ENCODE measurements around the gene TSPAN9. TPM values are rescaled to one million over a fixed set of nuclear protein-coding genes. Genes with fewer than 3 reads are reported as not detected.

The TSPAN9 gene
- total RNA-seq, 1 donor from 2014 or later, result 7.8 TPM

GRCh38 chr12:3077572-3078081 lies 448 bp downstream of the TSPAN9 start:
- no peaks in the 10 kb centered on the region for H3K9me3 Mint-ChIP-seq

DNA sequence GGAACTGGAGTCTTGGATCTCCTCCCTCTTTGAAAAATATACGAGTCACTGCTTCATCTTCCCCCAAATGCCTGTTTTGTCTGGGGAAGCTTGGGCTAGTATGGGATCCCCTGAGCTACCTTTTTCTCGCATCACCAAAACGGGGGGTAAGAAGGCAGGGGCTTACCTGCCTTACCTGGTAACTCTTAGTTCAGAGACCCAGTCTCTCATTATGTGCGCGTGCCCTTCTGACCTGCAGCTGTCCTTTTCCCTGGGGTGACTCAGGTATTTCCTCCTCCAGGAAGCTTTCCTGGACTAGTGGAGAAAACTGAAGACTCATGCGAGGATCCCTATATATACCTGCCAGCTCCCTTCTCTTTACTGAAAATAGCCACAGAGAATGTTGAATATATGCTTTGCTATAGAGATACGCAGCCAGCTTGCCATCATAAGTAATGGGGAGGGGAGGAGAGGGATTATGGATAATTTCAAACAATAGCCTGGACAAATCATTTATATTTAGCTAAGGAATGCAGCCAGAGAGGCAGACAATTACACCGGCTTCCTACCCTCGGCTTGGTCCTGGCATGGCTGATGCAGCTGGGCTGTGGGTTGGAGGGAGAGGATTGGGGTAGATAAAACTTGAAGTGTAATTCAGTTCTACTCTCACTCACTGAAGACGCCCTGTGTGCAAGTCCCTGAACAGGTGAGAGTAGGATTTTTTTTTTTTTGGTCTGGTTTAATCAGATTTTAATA lies 1.1 kb downstream of the TSPAN9 start:
- H4K20me1 ChIP-seq (ENCODE audit: low read depth), result peaks cover 4% of the 10 kb centered on the region
- no peaks in the 10 kb centered on the region for H3K9me3 Mint-ChIP-seq
- H2AFZ ChIP-seq (replicated peaks), result peak overlapping the region; percentile 2

More at GRCh38 chr12:3077572-3078081, 448 bp downstream of the TSPAN9 start:
- H3K4me1 Mint-ChIP-seq, result peaks cover 19% of the 10 kb centered on the region
- H3K36me3 ChIP-seq, result no peaks in the 10 kb centered on the region
- peaks cover 5% of the 10 kb centered on the region for H3K27me3 Mint-ChIP-seq (ENCODE audit: insufficient read depth, low read depth)
- peak overlapping the region; percentile 92 for H3K4me2 ChIP-seq
- peaks cover 12% of the 10 kb centered on the region for H3K79me2 ChIP-seq (ENCODE audit: low read depth)
- no peak overlapping the region for H3K27ac Mint-ChIP-seq
- H3K4me3 Mint-ChIP-seq, result peak overlapping the region; percentile 84
- DNase-seq (ENCODE audit: low spot score), result no peak
- peaks cover 4% of the 10 kb centered on the region for H4K20me1 ChIP-seq (ENCODE audit: low read depth)
- H3K4me1 ChIP-seq, result peaks cover 13% of the 10 kb centered on the region
- H2AFZ ChIP-seq (replicated peaks), result peak overlapping the region; percentile 2
- H3K27ac ChIP-seq, result no peak overlapping the region
- TF ChIP-seq, protein P1, sequence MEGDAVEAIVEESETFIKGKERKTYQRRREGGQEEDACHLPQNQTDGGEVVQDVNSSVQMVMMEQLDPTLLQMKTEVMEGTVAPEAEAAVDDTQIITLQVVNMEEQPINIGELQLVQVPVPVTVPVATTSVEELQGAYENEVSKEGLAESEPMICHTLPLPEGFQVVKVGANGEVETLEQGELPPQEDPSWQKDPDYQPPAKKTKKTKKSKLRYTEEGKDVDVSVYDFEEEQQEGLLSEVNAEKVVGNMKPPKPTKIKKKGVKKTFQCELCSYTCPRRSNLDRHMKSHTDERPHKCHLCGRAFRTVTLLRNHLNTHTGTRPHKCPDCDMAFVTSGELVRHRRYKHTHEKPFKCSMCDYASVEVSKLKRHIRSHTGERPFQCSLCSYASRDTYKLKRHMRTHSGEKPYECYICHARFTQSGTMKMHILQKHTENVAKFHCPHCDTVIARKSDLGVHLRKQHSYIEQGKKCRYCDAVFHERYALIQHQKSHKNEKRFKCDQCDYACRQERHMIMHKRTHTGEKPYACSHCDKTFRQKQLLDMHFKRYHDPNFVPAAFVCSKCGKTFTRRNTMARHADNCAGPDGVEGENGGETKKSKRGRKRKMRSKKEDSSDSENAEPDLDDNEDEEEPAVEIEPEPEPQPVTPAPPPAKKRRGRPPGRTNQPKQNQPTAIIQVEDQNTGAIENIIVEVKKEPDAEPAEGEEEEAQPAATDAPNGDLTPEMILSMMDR (IDR thresholded peaks at IDR 0.05), result no peak
- TF ChIP-seq EZH2 (IDR thresholded peaks at IDR 0.05) (no peak), EZH2phosphoT487 (IDR thresholded peaks at IDR 0.05) (no peak)
- no peaks in the 10 kb centered on the region for H3K36me3 Mint-ChIP-seq
- H3F3A ChIP-seq (ENCODE audit: low read depth), result peaks cover 9% of the 10 kb centered on the region
- no peaks in the 10 kb centered on the region for H3K9me3 ChIP-seq (ENCODE audit: low read depth)
- peak overlapping the region; percentile 94 for H3K4me3 ChIP-seq
- peak overlapping the region; percentile 66 for H3K9ac ChIP-seq
- peaks cover 29% of the 10 kb centered on the region for H3K27me3 ChIP-seq

DNA sequence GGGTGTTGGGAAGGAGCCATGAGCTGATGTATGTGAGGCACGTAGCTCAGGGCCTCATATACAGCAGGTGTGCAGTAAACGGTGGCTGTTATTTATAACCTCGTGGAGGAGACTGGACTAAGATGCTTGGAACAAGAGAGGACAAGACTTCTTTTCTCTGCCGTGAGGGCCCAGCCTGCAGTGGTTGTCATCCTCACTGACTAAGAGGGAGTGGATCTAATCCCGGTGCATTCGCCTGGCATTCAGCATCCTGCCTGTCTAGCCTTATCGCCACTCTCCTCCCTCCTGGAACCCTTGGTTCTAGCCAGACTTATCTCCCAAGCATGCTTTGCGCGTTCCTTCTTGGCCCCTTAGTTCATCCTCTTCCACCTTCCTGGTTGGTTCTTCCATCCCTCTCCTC lies 3.9 kb downstream of the TSPAN9 start:
- H3K4me1 Mint-ChIP-seq, result peaks cover 26% of the 10 kb centered on the region
- Histone ChIP-seq H3F3A (ENCODE audit: low read depth) (peaks cover 30% of the 10 kb centered on the region), H3K4me3 (no peak overlapping the region), H3K9me3 (ENCODE audit: low read depth) (no peaks in the 10 kb centered on the region), H3K4me1 (peaks cover 27% of the 10 kb centered on the region), H2AFZ (replicated peaks) (no peak overlapping the region), H3K9ac (no peak overlapping the region), H3K4me2 (no peak overlapping the region), H4K20me1 (ENCODE audit: low read depth) (peaks cover 4% of the 10 kb centered on the region), H3K79me2 (ENCODE audit: low read depth) (peaks cover 12% of the 10 kb centered on the region), H3K27me3 (peaks cover 19% of the 10 kb centered on the region), H3K27ac (no peak overlapping the region), H3K36me3 (no peaks in the 10 kb centered on the region)
- no peak overlapping the region for H3K27ac Mint-ChIP-seq
- no peak overlapping the region for H3K4me3 Mint-ChIP-seq
- DNase-seq (ENCODE audit: low spot score), result no peak
- H3K36me3 Mint-ChIP-seq, result peaks cover 5% of the 10 kb centered on the region
- no peaks in the 10 kb centered on the region for H3K9me3 Mint-ChIP-seq
- no peak for TF ChIP-seq EZH2phosphoT487 (IDR thresholded peaks at IDR 0.05)
- TF ChIP-seq EZH2 (IDR thresholded peaks at IDR 0.05), result no peak
- H3K27me3 Mint-ChIP-seq (ENCODE audit: insufficient read depth, low read depth), result peaks cover 5% of the 10 kb centered on the region

More for the DNA sequence above, 1.1 kb downstream of the TSPAN9 start:
- H3F3A ChIP-seq (ENCODE audit: low read depth), result peaks cover 10% of the 10 kb centered on the region
- peaks cover 12% of the 10 kb centered on the region for H3K79me2 ChIP-seq (ENCODE audit: low read depth)
- peaks cover 13% of the 10 kb centered on the region for H3K4me1 ChIP-seq
- H3K4me3 ChIP-seq, result peak overlapping the region; percentile 94
- Mint-ChIP-seq H3K4me1 (peaks cover 21% of the 10 kb centered on the region), H3K36me3 (no peaks in the 10 kb centered on the region), H3K27me3 (ENCODE audit: insufficient read depth, low read depth) (peaks cover 5% of the 10 kb centered on the region), H3K27ac (no peak overlapping the region), H3K4me3 (peak overlapping the region; percentile 84)
- no peak overlapping the region for H3K27ac ChIP-seq
- H3K27me3 ChIP-seq, result peaks cover 29% of the 10 kb centered on the region
- H3K36me3 ChIP-seq, result no peaks in the 10 kb centered on the region
- no peaks in the 10 kb centered on the region for H3K9me3 ChIP-seq (ENCODE audit: low read depth)
- peak overlapping the region; percentile 92 for H3K4me2 ChIP-seq
- TF ChIP-seq EZH2 (IDR thresholded peaks at IDR 0.05) (no peak), EZH2phosphoT487 (IDR thresholded peaks at IDR 0.05) (no peak)
- TF ChIP-seq, protein P1 (IDR thresholded peaks at IDR 0.05), result no peak
- DNase-seq (ENCODE audit: low spot score), result no peak
- no peak overlapping the region for H3K9ac ChIP-seq

- H3K36me3 ChIP-seq, result no peaks in the 10 kb centered on the region
- H3K4me3 ChIP-seq, result no peak overlapping the region
- H3K79me2 ChIP-seq (ENCODE audit: low read depth), result peaks cover 12% of the 10 kb centered on the region
- H3K27ac Mint-ChIP-seq, result no peak overlapping the region
- no peaks in the 10 kb centered on the region for H3K9me3 ChIP-seq (ENCODE audit: low read depth)
- no peak overlapping the region for H3K4me2 ChIP-seq
- peaks cover 4% of the 10 kb centered on the region for H4K20me1 ChIP-seq (ENCODE audit: low read depth)
- H3K4me3 Mint-ChIP-seq, result no peak overlapping the region
- no peak overlapping the region for H3K27ac ChIP-seq
- H3F3A ChIP-seq (ENCODE audit: low read depth), result peaks cover 30% of the 10 kb centered on the region
- H3K4me1 ChIP-seq, result peaks cover 27% of the 10 kb centered on the region
- H3K9me3 Mint-ChIP-seq, result no peaks in the 10 kb centered on the region
- no peak overlapping the region for H3K9ac ChIP-seq
- H3K4me1 Mint-ChIP-seq, result peaks cover 25% of the 10 kb centered on the region
- DNase-seq (ENCODE audit: low spot score), result no peak
- TF ChIP-seq EZH2 (IDR thresholded peaks at IDR 0.05), result no peak
- TF ChIP-seq, protein P1 (IDR thresholded peaks at IDR 0.05), result no peak
- no peak overlapping the region for H2AFZ ChIP-seq (replicated peaks)
- peaks cover 3% of the 10 kb centered on the region for H3K27me3 Mint-ChIP-seq (ENCODE audit: insufficient read depth, low read depth)
- H3K36me3 Mint-ChIP-seq, result peaks cover 6% of the 10 kb centered on the region
- H3K27me3 ChIP-seq, result peaks cover 12% of the 10 kb centered on the region
These were observed 4.7 kb downstream of the TSPAN9 start for GRCh38 chr12:3081886-3082285.
